ENCODE data around the gene JMJD4.

DNA sequence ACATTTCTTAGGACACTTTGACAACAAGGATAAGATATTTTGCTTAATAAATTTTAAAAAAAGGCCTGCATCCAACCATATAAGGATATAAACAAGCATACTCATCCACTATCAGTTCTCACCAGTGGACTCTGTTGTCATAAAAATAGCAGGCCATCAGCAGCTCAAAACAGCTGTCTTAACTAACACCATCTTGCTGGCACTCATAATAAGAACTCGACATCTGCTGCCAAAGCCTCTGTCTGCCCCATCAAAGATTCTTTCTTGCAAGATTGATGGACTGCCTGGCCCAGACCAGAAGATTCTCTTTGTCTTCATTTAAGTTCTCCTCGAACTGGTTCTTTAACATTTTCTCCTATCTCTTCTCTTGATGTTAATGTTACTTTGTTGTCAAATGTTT lies 10.1 kb downstream of the JMJD4 start:
- TF ChIP-seq, protein P1, sequence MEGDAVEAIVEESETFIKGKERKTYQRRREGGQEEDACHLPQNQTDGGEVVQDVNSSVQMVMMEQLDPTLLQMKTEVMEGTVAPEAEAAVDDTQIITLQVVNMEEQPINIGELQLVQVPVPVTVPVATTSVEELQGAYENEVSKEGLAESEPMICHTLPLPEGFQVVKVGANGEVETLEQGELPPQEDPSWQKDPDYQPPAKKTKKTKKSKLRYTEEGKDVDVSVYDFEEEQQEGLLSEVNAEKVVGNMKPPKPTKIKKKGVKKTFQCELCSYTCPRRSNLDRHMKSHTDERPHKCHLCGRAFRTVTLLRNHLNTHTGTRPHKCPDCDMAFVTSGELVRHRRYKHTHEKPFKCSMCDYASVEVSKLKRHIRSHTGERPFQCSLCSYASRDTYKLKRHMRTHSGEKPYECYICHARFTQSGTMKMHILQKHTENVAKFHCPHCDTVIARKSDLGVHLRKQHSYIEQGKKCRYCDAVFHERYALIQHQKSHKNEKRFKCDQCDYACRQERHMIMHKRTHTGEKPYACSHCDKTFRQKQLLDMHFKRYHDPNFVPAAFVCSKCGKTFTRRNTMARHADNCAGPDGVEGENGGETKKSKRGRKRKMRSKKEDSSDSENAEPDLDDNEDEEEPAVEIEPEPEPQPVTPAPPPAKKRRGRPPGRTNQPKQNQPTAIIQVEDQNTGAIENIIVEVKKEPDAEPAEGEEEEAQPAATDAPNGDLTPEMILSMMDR (IDR thresholded peaks at IDR 0.05), result no peak
- TF ChIP-seq POLR2A (IDR thresholded peaks at IDR 0.05), result no peak
